ENCODE measurements around the gene RNF125. TPM values are rescaled to one million over a fixed set of nuclear protein-coding genes. Genes with fewer than 3 reads are reported as not detected.

RNF125 gene
- total and polyA plus RNA-seq, 4 donors: 1.4 to 9.2 (median 3.3) TPM

DNA sequence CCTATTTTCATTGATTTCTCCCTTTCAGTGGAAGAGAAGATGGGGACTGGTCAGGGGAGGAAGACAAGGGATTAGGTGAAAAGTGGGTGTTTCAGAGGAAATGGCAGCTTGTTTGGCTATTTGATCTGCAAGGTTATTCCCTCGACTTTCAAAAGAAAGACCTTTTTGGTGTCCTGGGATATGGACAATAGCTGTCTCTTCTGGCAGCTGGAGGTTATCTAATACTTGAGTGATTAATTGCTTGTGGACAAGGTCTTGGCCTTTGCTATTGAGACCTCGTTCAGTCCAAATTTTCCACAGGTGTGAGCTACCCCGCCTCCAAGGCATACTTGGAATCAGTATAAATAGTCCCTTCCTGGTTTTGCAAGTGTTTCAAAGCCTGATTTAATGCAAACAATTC is 42.4 kb upstream of the RNF125 start:
- Histone ChIP-seq H3K4me3 (no peak overlapping the region), H3K9ac (ENCODE audit: insufficient read depth in 1 of 2, low read length in 2 of 2) (no peak overlapping the region), H3K27me3 (ENCODE audit: control insufficient read depth in 3 of 3, insufficient read depth in 3 of 3, low read length in 2 of 3) (no peaks in the 10 kb centered on the region), H3K36me3 (ENCODE audit: control insufficient read depth in 4 of 4, insufficient read depth in 4 of 4, low read length in 4 of 4) (no peaks in the 10 kb centered on the region), H3K9me3 (ENCODE audit: control insufficient read depth in 4 of 4, insufficient read depth in 3 of 4, low read length in 3 of 4) (peaks cover 0 to 20% (median 3%) of the 10 kb centered on the region in 4 donors), H3K27ac (ENCODE audit: low read depth in 1 of 2, low read length in 1 of 2) (no peak overlapping the region), H3K4me1 (ENCODE audit: control insufficient read depth in 5 of 5, insufficient read depth in 5 of 5, low read length in 5 of 5) (no peaks in the 10 kb centered on the region)
- DNase-seq (no peak), ATAC-seq (ENCODE audit: insufficient read depth, low FRiP score) (no peak)
- TF ChIP-seq, protein P1, sequence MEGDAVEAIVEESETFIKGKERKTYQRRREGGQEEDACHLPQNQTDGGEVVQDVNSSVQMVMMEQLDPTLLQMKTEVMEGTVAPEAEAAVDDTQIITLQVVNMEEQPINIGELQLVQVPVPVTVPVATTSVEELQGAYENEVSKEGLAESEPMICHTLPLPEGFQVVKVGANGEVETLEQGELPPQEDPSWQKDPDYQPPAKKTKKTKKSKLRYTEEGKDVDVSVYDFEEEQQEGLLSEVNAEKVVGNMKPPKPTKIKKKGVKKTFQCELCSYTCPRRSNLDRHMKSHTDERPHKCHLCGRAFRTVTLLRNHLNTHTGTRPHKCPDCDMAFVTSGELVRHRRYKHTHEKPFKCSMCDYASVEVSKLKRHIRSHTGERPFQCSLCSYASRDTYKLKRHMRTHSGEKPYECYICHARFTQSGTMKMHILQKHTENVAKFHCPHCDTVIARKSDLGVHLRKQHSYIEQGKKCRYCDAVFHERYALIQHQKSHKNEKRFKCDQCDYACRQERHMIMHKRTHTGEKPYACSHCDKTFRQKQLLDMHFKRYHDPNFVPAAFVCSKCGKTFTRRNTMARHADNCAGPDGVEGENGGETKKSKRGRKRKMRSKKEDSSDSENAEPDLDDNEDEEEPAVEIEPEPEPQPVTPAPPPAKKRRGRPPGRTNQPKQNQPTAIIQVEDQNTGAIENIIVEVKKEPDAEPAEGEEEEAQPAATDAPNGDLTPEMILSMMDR (IDR thresholded peaks at IDR 0.05; ENCODE audit: control extremely low read depth, extremely low read depth): no peak
- WGBS, 2 donors: 52 to 63% methylated on average over 3 of the region's 3 CpGs

DNA sequence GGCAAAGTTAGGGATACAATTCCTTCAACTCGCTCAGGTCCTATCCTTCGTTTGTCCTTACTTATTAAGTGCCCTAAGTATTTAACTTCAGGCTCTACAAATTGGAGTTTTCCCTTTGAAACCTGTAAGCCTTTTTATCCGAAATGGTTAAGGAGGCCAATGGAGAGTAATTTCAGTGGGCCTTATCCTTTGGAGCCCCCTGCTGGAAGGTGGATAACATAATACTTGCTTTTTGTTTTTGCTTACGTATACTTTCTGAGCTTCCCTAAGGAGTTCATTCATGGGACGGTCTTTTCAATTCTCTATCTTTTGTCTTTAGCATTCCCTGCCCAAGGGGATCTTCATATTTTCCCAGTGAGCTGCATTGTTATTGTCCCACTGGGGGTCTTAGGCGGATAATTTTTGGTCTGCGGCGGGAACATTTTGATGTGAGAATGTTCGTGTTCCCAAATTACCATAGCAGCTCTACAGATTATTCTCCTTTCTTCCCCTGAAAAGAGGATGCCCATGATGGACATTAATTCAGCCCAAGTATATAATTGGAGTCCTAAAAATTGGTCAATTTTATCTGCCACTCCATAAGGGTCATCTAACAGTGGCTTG is 41.3 kb upstream of the RNF125 start:
- Histone ChIP-seq H3K9me3 (ENCODE audit: control insufficient read depth in 4 of 4, insufficient read depth in 3 of 4, low read length in 3 of 4) (peaks cover 0 to 20% (median 3%) of the 10 kb centered on the region in 4 donors), H3K9ac (ENCODE audit: insufficient read depth in 1 of 2, low read length in 2 of 2) (no peak overlapping the region), H3K4me3 (no peak overlapping the region), H3K27me3 (ENCODE audit: control insufficient read depth in 3 of 3, insufficient read depth in 3 of 3, low read length in 2 of 3) (no peaks in the 10 kb centered on the region), H3K36me3 (ENCODE audit: control insufficient read depth in 4 of 4, insufficient read depth in 4 of 4, low read length in 4 of 4) (no peaks in the 10 kb centered on the region), H3K4me1 (ENCODE audit: control insufficient read depth in 5 of 5, insufficient read depth in 5 of 5, low read length in 5 of 5) (no peaks in the 10 kb centered on the region), H3K27ac (ENCODE audit: low read depth in 1 of 2, low read length in 1 of 2) (no peak overlapping the region)
- TF ChIP-seq, protein P1 (IDR thresholded peaks at IDR 0.05; ENCODE audit: control extremely low read depth, extremely low read depth): peak; percentile 44
- ATAC-seq (ENCODE audit: insufficient read depth, low FRiP score): no peak
- DNase-seq: peak in 2 of 3 donors; percentile 30 to 39
- WGBS, 2 donors: 76 to 89% methylated on average over 9 of the region's 9 CpGs

DNA sequence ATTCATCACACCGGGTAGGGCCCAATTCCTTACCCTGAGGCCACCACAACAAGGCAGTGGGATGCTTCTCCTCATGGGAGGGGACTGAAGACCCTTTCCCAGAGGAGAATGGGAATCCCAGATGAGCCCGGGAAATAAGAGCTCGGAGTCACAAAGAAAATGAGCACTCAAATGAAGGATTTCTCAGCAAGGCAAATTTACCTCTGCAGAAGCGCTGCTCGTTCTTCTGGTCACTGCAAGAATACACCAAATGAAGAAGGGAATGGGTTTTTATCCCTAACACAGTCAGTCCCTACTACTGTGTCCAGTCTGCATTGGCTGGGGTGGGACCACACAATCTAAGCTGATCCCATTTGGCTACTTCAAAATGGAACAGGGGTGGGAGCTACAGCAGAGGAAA is 40.0 kb upstream of the RNF125 start:
- ATAC-seq (ENCODE audit: insufficient read depth, low FRiP score): no peak
- Histone ChIP-seq H3K27me3 (ENCODE audit: control insufficient read depth in 3 of 3, insufficient read depth in 3 of 3, low read length in 2 of 3) (no peaks in the 10 kb centered on the region), H3K4me3 (no peak overlapping the region), H3K9me3 (ENCODE audit: control insufficient read depth in 4 of 4, insufficient read depth in 3 of 4, low read length in 3 of 4) (peaks cover 0 to 15% (median 2%) of the 10 kb centered on the region in 4 donors), H3K4me1 (ENCODE audit: control insufficient read depth in 5 of 5, insufficient read depth in 5 of 5, low read length in 5 of 5) (peaks cover 0 to 4% (median 0%) of the 10 kb centered on the region in 5 donors), H3K27ac (ENCODE audit: low read depth in 1 of 2, low read length in 1 of 2) (no peak overlapping the region), H3K9ac (ENCODE audit: insufficient read depth in 1 of 2, low read length in 2 of 2) (no peak overlapping the region), H3K36me3 (ENCODE audit: control insufficient read depth in 4 of 4, insufficient read depth in 4 of 4, low read length in 4 of 4) (no peaks in the 10 kb centered on the region)
- 96% methylated on average over 5 of the region's 5 CpGs for WGBS, 2 donors
- DNase-seq: no peak
- TF ChIP-seq, protein P1 (IDR thresholded peaks at IDR 0.05; ENCODE audit: control extremely low read depth, extremely low read depth): no peak

DNA sequence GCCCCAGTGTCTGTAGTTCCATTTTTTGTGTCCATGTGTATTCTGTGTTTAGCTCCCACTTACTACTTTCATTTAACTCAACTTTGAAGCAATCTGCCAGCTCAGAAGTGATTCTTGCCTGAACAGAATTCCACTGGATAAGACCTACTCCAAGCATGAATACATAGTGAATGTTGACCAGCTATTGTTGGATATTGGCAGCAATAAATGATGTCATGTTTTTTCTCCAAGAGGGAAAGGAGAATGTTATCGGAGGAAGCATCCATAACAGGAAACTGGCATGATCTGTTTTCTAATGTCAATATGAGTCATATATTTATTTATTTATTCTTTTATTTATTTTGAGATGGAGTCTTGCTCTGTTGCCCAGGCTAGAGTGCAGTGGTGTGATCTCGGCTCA is 38.9 kb upstream of the RNF125 start:
- Histone ChIP-seq H3K4me3 (no peak overlapping the region), H3K9me3 (ENCODE audit: control insufficient read depth in 4 of 4, insufficient read depth in 3 of 4, low read length in 3 of 4) (peaks cover 0 to 8% (median 0%) of the 10 kb centered on the region in 4 donors), H3K36me3 (ENCODE audit: control insufficient read depth in 4 of 4, insufficient read depth in 4 of 4, low read length in 4 of 4) (no peaks in the 10 kb centered on the region), H3K27me3 (ENCODE audit: control insufficient read depth in 3 of 3, insufficient read depth in 3 of 3, low read length in 2 of 3) (no peaks in the 10 kb centered on the region), H3K9ac (ENCODE audit: insufficient read depth in 1 of 2, low read length in 2 of 2) (no peak overlapping the region), H3K27ac (ENCODE audit: low read depth in 1 of 2, low read length in 1 of 2) (no peak overlapping the region), H3K4me1 (ENCODE audit: control insufficient read depth in 5 of 5, insufficient read depth in 5 of 5, low read length in 5 of 5) (peaks cover 0 to 4% (median 0%) of the 10 kb centered on the region in 5 donors)
- ATAC-seq (ENCODE audit: insufficient read depth, low FRiP score): no peak
- TF ChIP-seq, protein P1 (IDR thresholded peaks at IDR 0.05; ENCODE audit: control extremely low read depth, extremely low read depth): no peak
- no peak for DNase-seq
- 74 to 88% methylated on average over 2 of the region's 2 CpGs for WGBS, 2 donors

All from lung (tissue), 12 donors.